Measurements from ENCODE around the gene EXPH5.
A peak's percentile ranks its signal among the peaks of the same experiment; 100 is the strongest.
"Not testable (repeated sequence)": the region's sequence is repeated elsewhere in the genome, so short reads cannot be mapped to it uniquely, and the experiment has no call there.

The EXPH5 gene

GRCh38 chr11:108606070-108606469, 12.5 kb upstream of the EXPH5 start:
- no peak for DNase-seq
- no peak for ATAC-seq

DNA sequence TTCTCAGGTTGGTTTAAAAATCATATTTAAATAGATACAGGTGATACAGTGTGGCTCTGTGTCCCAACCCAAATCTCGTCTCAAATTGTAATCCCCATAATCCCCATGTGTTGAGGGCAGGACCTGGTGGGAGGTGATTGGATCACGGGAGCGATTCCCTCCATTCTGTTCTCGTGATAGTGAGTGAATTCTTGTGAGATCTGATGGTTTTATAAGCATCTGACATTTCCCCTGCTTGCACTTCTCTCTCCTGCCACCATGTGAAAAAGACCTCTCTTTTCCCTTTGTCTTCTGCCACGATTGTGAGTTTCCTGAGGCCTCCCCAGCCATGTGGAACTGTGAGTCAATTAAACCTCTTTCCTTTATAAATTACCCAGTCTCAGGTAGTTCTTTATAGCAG, 9.2 kb upstream of the EXPH5 start:
- not testable (repeated sequence) for ATAC-seq, DNase-seq

DNA sequence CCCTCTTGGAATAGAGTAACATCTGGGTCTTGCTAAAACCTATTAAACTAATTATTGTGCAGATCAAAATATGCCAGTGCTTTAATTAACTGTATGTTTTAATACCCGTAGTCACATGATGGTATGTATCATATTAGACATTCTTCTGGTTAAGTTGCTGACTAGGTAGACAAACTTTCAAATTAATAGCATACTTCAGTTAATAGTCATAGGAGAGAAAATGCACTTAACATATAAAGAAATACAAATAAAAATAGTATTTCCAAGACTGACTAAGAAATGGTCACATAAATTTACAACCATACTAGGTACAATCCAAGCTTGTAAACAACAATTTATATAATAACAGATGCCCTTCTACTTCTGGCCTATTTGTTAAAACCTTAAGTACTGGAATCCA, 7.6 kb upstream of the EXPH5 start:
- DNase-seq (no peak), ATAC-seq (no peak)

- DNase-seq (no peak), ATAC-seq (no peak)
Observed at GRCh38 chr11:108599978-108600377, 6.4 kb upstream of the EXPH5 start.

DNA sequence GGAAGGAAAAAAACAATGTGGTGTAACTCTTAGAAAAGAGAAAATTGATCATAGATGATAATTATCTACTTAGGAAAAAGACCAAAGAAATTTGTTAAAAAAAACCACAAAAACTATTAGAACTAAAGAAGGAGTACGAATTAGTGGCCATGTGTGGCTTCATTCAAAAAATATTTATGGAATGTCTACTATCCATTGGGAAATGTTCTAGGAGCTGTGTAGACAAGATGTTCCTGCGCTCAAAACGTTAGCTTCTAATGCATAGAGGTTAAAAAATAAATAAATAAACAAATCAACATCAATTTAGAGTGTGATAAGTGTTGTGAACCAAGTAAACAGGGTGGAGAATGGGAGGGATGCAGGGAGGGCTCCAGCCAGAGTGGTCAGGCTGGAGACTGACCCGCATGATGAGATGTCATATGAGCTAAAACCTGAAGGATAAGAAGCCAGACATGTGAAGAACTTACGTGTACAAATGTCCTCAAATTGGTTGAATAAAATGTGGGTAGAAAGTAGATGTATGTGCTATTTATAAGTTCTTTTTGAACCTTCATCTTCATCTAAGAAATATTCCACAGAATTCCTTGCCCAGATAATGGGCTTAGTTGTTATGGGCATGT, 4.3 kb upstream of the EXPH5 start:
- DNase-seq (no peak), ATAC-seq (no peak)

GRCh38 chr11:108596701-108597100, 3.1 kb upstream of the EXPH5 start:
- DNase-seq (no peak), ATAC-seq (no peak)

GRCh38 chr11:108593923-108594434, 411 bp upstream of the EXPH5 start:
- ATAC-seq (no peak), DNase-seq (no peak)

- DNase-seq, result peak; percentile 47
- peak; percentile 8 for ATAC-seq
Observed at GRCh38 chr11:108592591-108593213, 866 bp downstream of the EXPH5 start.

DNA sequence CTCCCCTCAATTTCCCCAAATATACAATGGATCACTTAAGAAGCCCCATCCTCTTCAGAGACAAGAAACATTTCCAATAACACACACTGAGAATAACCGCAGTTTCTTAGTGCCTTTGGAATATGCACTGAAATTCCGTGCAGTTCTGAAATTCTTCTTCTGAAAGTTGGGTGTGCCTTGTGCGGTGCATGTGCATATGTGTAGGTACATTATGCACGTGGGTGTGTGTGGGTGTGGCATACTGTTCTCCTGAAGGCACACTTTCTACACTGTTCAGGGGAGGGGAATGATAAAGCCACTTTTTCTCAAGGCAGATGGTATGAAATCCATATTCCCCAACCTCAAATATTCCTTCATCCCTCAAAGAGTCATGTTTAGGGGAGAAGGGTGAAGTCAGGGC, 1.7 kb downstream of the EXPH5 start:
- DNase-seq, result no peak
- ATAC-seq, result no peak

DNA sequence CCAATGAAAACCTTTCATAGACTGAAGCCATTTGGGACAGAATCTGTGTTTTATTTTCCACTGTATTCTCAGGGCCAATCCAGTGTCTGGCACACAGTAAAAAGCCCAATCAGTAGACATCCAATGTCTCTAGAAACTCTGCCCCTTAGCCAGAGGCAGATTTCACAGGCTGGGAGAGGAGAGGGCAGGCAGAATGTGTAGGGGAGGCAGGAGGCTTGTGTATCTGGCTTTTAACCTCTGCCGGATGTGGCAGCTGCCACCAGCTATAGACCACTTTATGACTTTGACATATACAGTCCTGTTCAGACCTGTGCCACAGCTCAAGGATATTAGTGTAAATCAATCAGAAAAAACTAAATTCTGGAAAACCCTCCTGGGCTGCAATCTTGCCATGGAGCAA, 4.4 kb downstream of the EXPH5 start:
- DNase-seq (no peak), ATAC-seq (no peak)

GRCh38 chr11:108588287-108588686, 5.3 kb downstream of the EXPH5 start:
- no peak for ATAC-seq
- no peak for DNase-seq

DNA sequence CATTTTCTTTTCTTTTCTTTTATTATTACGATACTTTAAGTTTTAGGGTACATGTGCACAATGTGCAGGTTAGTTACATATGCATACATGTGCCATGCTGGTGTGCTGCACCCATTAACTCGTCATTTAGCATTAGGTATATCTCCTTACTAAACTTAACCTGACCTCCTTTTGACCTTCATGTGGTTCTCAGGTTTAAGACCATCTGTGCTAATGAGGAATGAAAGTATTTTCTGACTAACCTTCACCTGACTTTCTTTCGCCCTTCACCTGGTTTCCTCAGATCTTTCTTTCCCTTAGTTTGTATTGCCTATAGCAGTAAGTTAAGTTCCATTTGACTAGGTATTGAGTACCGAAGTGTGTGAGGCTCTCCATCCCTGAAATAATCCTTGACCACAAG, 6.5 kb downstream of the EXPH5 start:
- DNase-seq, result no peak
- ATAC-seq, result no peak

DNA sequence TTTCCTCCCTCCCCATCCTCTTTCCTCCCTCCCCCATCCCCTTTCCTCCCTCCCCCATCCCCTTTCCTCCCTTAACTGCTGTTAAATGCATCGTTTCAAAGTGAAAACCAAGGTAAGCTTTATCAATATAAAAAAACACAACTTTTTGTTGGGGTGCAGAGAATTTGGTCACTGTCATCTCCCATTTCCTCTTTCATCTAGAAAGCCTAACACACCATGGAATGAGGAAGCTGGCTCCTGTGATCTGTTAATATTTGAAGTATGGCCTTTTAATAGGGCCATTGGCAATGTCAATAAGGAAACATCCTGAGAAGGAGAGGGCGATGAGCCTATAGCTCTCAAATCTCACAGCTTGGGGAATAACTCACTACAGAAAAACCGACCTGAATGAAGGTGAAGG, 7.0 kb downstream of the EXPH5 start:
- ATAC-seq, result no peak
- no peak for DNase-seq

DNA sequence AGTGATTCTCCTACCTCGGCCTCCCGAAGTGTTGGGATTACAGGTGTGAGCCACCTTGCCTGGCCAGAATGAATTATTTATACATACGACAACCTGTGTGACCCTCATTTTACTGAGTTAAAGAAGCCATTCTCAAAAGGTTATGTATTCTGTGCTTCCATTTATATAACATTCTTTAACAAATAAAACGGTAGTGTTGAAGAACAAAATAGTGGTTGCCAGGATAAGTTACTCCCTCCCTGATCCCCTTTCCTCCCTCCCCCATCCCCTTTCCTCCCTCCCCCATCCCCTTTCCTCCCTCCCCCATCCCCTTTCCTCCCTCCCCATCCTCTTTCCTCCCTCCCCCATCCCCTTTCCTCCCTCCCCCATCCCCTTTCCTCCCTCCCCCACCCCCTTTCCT, 7.4 kb downstream of the EXPH5 start:
- ATAC-seq, DNase-seq: not testable (repeated sequence)

- DNase-seq (no peak), ATAC-seq (no peak)
Observed at GRCh38 chr11:108584973-108585372, 8.6 kb downstream of the EXPH5 start.

GRCh38 chr11:108580645-108581044, 12.9 kb downstream of the EXPH5 start:
- DNase-seq (no peak), ATAC-seq (no peak)

GRCh38 chr11:108580043-108580442, 13.5 kb downstream of the EXPH5 start:
- no peak for DNase-seq
- ATAC-seq, result no peak

DNA sequence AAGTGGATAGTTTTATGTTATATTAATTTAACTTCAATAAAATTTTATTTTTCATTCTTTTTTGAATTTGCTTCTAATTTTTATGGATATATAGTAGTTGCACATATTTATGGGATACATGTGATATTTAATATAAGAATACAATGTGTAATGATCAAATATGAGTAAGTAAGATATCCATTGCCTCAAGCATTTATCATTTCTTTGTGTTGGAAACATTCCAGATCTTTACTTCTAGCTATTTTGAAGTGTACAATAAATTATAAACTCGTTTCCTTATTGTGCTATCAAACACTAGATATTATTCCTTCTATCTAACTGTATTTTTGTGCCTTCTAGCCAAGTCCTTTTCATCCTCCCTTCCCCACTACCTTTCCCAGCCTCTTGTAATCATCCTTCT, 17.0 kb downstream of the EXPH5 start:
- DNase-seq (no peak), ATAC-seq (no peak)

DNA sequence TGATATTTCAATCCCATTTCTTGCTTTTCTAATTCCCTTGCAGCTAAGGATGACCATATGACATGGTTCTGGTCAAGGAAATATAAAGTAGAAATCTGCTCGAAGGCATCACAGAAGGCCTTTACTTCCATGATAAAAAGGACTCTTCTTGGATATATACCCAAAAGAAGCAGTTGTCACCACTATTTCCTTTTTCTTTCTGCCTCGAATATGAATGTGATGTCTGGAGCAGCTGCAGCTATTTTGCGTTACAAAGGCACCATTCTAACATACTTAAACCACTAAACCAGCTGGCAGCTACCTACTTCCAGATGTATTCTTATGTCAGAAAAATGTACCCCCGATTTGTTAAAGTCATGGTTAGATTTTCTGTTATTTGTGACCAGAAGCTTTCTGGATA, 18.9 kb downstream of the EXPH5 start:
- DNase-seq (no peak), ATAC-seq (no peak)

DNA sequence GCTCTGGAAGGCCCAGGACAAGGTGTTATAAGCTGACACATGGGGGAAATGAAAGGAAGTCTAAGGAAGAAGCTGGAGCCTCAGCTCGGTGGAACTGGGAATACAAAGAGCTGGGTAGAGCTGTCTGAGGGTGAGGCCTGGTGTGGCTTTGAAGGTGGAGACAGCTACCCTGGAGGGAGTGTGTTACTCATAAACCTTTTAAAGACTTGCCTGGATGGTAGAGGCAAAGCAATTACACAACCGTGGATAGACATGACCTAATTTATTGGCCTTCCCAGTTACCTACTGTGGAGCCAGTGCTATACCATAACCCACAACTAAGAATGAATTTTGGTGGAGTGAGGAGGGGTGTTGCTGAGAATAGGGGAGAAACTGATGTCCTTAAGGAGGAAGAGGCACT, 22.6 kb downstream of the EXPH5 start:
- ATAC-seq (no peak), DNase-seq (no peak)

DNA sequence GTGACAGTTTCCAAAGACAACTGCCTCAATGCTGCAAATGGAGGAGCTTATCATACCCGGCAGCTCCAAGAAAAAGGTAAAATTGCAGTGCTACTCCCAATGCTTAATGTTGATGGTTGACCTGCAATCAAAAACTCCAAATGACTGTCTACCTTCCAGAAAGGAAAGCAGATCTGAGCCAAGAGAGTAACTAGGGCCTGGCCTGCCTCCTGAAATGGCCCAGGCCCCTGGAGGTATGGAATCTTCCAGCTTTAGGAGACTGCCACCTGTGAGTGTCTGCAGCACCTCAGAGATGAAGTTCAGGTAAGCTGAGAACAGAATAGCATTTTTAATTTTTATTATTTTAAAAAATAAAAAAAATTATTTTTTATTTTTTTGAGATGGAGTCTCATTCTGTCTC, 23.7 kb downstream of the EXPH5 start:
- DNase-seq (no peak), ATAC-seq (no peak)

DNA sequence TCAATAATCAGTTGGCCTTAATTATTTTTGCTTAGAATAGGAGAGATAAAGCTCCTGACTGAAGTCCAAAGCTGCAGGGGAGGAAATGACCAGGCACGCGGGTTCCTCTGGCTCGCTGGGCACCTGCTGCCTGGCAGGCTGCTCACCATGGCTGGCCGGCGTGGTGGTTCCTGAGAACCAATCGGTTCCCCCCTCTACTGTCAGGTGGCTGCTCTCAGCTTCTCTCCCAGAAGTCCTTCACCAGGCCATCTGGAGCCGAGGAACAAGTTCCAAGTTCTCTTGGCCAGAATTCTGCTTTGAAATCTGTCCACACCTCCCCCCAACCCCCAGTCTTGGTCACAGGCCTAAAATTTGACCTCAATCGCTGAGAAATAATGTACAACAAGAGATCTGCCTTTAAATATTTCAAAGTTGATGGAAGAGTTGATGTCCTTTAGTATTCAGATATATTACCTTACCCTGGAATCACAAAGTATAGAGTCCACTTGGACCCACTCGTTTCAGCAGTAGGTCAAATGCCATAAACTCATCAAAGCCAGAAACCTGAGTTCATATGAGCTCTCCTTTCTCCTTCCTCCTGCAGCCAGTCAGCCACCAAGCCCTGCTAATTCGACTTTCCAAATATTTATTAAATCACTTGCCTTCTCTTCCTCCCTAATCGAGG, 25.2 kb downstream of the EXPH5 start:
- DNase-seq, result no peak
- ATAC-seq, result no peak

DNA sequence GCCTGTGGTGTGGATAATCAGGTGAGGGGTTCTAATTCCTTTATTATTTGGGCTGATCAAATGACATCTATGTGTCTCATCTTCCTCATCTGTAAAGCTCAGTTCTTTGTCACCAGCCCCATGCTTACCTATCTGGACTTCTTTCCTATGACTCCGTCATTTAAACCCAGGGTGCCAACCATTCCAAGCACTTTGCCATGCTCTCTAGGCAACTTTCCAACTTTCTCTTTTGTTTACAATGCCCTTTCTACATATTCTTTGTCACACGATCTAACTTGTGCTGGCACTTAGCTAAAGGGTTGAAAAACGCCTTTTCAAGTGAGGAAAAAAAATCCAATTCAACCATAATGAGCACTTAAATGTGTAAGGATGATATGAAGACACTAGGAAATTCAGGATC, 27.9 kb downstream of the EXPH5 start:
- DNase-seq (no peak), ATAC-seq (no peak)
